Skin epidermis (tissue), 12 donors: Measurements from ENCODE around the gene ATF7IP.
A peak's percentile ranks its signal among the peaks of the same experiment; 100 is the strongest.
"Not testable (repeated sequence)": the region's sequence is repeated elsewhere in the genome, so short reads cannot be mapped to it uniquely, and the experiment has no call there.

Experiments
- H3K27ac ChIP-seq, 21 experiments: fragments of 200-600 bp; sonication (generic) in 11 of 21; one replicate each; pipeline ENCODE4 v1.5.0; 2020; ENCODE audit warnings: mild to moderate bottlenecking in 3 of 21, inconsistent platforms in 2 of 21, moderate library complexity in 2 of 21
- H3K4me3 ChIP-seq, 7 experiments: fragments of 200-600 bp; sonication (generic) in 2 of 7; one replicate each; pipeline ENCODE4 v1.5.0; 2020; ENCODE audit warnings: inconsistent platforms in 2 of 7, mild to moderate bottlenecking in 2 of 7, moderate library complexity in 1 of 7

The ATF7IP gene

DNA sequence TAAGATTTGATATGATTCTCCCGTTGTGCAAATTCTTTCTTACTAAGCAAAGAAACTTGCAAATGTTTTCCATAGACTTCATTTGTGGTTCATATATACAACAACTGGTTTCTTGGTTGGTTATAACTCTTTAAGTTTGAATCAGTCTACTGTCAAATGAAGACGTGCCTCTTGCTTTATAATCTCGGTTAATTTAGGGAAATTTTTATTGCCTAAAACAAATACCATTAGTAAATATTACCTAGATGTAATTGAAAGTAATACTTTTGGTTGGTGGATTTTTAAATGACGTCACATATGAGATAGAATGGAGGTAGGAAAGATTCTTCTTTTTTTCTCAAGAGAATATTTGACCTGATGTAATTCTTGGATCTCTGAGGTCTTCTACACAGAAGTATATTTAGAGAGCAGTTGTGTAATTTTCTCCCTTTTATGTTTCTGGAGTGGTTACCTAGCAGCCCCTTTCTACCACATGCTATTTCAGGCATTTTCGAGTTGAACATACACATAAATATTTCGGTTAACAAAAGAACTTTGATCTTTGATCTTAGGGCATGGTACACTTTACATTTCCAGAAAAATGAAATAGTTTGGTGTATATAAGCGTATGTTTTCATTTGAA, 1.7 kb downstream of the ATF7IP start:
- Histone ChIP-seq H3K27ac (peak overlapping the region in 20 of 21 experiments; percentile 80 to 99 (median 94)), H3K4me3 (peak overlapping the region; percentile 49 to 66 (median 59))

DNA sequence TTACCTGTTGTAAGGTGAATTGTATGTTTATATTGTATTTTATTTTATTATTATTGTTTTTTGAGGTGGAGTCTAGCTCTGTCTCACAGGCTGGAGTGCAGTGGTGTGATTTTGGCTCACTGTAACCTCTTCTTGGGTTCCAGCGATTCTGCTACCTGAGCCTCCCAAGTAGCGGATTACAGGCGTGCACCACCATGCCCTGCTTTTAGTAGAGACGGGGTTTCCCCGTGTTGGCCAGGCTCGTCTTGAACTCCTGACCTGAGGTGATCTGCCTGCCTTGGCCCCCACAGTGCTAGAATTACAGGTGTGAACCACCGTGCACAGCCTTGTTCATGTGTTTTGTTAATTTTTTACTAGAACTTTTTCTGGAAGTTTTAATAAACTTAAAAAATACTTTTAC, 3.8 kb downstream of the ATF7IP start:
- Histone ChIP-seq H3K27ac (peak overlapping the region in 6 of 21 experiments; percentile 18 to 98 (median 97)), H3K4me3 (no peak overlapping the region)

DNA sequence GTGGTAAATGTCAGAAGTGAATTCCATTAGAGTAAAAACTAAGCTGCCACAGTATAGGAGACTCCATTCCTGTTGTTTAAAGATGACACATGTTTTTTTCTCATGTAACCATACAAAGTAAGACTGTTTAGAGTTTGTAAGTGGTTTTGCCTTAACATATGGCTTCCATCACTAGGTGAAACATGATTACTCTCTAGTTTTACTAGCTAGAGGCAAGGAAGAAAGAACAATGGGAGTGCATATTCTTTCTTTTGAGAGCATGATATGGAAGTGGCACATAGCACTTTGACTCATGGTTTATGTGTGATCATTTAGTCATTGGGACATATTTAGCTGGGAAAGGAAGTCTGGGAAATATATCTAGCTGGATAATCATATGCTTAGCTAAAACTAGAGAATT, 7.7 kb downstream of the ATF7IP start:
- Histone ChIP-seq H3K27ac (peak overlapping the region in 7 of 21 experiments; percentile 7 to 41 (median 16)), H3K4me3 (no peak overlapping the region)

DNA sequence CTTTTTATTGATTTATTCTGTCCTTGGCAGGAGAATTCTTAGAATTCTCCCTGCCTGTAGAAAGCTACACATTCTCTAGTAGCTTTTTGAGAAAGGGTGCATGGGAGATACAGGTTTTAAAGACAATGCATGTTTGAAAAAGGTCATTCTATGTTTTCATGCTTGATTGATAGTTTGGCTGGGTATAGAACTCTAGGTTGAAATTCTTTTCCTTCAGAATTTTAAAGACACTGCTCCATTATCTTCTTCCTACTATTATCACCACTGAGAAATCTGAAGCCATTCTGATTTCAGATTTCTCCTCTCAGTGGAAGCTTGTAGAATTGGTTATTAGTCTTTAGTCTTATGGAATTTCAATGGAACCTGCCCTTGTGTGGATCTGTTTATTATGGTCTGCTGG, 14.0 kb downstream of the ATF7IP start:
- H3K4me3 ChIP-seq: no peak overlapping the region

DNA sequence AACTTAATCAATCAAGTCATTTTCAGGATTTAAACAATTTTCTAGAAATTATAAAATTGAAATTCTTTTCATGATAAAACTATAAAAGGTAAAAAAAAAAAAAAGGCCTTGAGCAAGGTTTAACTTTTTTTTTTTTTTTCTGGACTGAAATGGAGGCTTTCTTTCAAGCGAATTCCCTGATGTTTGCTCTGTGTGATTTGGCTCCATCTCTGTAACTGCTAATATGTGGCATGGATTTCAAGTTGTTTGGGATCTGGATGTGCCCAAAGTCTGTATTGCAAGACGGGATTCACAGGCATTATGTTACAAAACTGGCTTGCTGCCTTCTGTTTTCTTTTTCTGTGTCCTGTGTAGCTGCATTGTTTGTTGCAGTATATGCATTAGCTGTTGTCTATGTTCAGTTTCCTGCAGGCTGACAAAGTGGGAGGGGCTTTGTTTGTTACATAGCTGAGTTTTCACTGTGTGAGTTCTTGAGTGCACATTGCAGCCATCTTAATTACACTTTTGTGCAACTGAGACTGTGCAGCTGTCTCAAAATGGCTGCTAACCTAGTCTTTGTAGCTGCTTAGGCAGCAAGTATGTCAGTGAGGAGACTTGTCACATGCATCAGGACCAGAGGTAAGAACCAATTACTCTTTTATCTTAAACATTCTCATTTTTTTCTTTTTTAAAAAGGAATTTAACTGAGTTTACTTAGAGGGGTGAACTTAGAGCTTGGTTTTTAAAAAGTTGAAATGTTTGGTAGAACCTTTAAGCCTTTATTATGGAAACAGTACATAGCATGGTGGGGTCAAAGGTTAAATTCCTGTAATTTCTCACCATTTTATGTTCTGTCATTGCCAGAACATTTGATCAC, 19.5 kb downstream of the ATF7IP start:
- peak overlapping the region in 4 of 7 experiments; percentile 9 to 26 (median 12) for H3K4me3 ChIP-seq
- peak overlapping the region in 20 of 21 experiments; percentile 22 to 86 (median 66) for H3K27ac ChIP-seq

More for the DNA sequence above, 14.0 kb downstream of the ATF7IP start:
- H3K27ac ChIP-seq: no peak overlapping the region

DNA sequence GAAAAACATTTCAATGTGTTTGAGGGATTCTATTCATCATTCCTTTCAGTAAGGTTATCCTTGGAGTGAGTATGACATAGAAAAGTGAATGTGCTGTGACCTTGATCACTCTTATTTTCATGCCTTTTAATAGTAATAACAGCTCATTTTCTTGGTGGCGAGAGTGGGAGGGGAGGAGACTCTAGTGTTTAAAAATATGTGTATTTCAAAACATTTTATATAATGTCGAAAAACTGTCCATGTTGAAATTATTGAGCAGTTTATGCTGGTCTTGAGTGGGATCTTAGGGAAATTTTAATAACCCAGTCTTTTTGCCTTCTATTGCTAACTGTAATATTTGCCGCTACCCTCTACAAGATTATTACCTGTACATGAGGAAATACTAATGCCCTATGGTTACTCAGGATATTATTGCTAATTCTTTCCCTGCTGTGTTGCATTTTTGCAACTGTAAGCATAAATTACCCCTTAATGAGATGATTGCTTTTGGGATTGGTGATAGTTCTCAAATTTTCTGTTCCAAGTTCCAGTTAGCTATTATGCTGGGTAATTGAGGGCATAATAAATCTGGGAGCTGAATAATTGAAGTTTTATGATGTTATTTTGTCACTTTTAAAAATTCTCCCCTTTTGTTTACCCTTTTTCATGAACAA, 21.9 kb downstream of the ATF7IP start:
- peak overlapping the region in 7 of 21 experiments; percentile 49 to 86 (median 77) for H3K27ac ChIP-seq
- no peak overlapping the region for H3K4me3 ChIP-seq

DNA sequence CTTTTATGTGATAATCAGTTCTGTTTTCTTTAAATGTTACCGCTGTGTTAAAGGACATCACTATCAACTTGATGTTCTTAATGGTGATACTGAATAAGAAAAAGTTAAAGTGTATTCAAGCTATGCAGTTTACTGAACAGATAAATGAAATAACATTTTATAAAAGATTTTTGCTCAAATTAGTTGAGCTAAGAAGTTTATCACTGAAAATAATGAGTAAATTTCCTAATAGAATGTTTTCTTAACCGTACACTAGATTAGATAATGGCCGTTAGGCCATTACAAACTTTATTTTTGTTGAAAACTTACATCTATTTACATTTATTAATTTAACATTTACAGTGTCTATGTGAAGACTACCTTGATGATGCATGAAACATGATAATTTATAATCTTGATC, 25.0 kb downstream of the ATF7IP start:
- Histone ChIP-seq H3K4me3 (no peak overlapping the region), H3K27ac (peak overlapping the region in 12 of 21 experiments; percentile 10 to 70 (median 22))

DNA sequence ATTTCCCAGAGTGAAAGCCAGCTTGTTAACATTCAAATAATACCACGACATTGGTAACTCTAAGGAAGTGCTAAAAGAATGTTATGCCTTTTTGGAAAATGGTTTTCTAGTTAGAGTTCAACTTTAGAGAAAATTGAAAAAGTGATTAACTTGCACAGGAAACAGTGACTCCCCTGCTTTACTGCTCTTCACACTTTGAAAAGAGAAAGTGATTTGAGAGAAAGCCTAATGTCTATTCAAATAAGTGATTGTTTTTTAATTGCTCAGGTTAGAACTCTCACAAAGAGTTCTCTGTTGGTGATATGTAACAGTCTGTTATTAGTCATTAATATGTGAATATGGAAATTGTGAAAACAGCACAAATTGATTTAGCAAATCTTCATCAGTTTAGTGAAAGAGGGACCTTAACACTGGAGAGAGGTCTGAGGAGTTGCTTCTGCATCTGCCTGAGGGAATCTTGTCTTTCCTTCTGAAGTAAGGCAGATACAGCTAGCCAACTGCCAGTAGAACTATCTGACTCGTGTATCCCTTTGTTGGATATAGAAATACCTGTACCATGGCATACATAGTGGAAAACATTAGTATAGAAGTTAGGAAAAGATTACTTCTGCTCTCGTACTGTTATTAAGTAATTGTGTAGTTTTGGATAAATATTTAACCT, 25.5 kb downstream of the ATF7IP start:
- H3K27ac ChIP-seq: peak overlapping the region in 12 of 21 experiments; percentile 10 to 70 (median 24)
- H3K4me3 ChIP-seq: no peak overlapping the region

DNA sequence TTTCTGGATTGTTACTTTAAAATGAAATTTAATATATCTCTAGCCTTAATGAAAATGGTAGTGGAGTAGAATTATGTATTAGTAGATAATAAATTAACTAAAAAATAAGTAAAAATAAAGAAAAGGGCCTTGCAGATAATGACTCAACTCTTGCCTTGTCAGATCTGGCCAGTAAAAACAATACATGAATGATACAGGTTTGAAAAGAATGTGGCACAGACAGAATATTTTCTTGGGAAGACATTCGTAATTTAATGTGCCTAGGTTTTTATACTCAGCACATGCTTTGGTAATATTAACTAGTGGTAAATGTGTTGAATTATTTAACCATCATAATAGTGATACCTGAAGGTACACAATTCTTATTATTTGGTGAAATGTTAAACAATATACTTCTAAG, 28.3 kb downstream of the ATF7IP start:
- Histone ChIP-seq H3K27ac (peak overlapping the region in 13 of 21 experiments; percentile 9 to 80 (median 62)), H3K4me3 (no peak overlapping the region)

DNA sequence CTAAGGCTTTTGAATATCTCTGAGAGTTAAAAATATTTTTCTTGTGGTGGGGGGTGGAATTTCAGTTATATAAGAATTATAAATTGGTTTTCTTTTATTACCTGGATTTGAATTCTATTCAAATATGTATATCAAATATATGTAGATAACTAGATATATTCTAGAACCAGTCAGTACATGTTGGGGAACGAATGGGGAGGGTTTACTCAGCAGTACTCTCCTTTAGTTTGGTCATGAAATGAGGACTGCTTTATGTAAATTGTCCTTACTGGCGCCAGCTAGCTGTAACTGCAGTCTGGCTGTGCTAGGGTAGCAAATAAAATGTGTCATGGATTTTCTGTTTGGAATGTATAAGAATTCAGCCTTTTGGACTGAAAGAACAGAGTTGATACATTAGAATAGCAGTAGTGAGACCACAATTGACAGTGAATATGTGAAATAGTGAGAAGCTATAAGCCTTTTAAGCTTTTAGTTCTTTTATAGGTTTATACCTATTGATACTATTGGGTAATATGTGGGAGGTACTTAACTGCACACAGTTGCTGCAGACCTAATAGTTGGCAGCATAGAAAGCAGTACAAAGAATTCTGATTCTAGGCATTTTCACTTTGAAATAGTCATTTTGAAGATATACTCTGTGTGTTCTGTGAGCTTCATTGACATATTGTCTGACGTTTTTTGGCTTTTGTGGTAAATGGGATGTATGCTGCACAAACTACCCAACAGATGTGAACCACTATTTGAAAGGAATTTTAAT, 29.0 kb downstream of the ATF7IP start:
- peak overlapping the region in 17 of 21 experiments; percentile 9 to 80 (median 49) for H3K27ac ChIP-seq
- peak overlapping the region in 1 of 7 experiments; percentile 3 for H3K4me3 ChIP-seq

DNA sequence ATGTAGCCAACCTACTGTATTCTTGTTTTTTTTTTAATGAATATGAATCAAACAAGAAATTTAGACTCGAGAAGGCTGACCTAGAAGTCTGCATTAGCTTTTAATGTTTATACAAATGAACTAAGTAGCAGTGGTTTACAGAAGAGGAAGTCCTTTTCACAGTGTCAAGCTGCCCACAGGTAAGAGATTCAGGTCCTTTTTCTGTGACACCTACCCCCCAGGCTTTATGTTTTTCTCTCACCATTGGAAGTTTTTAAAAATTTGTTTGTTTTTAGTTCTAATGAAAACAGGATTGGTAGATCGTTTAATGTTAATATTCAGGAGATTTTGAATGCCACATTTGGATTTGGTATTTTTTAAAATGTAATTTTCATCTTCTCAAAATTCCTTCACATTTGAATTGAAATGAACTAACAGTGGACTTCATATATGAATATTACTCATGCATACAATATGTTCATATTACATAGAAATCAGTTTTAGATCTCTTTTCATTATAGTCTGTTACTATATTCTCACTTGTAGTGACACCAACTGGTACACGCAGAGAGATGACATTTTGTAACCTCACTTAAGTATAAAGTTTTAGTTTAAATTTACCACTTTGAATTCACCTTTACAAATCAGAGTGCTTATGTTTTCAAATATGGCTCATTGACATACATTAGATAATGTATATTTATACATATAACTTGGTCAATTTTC, 29.7 kb downstream of the ATF7IP start:
- H3K27ac ChIP-seq: peak overlapping the region in 16 of 21 experiments; percentile 2 to 80 (median 46)
- H3K4me3 ChIP-seq: peak overlapping the region in 1 of 7 experiments; percentile 3

DNA sequence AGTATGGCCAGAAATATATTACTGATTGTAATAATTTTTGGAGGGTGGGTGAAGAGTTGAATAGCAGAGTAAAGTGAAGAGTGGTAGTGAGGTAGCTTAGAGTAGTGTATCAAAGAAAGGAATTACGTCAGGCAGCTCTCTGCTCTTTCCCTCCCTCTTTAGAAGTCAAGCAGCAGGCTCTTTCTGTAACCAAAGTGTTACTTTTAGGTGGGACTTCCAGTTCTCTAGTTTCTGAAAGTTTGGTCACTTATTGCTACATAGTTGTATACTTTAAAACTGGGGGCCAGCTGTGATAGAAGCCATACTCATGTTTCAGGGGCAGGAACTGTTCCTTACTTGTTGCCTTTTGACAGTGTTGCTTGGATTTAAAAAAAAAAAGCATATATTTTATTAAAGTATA, 30.6 kb downstream of the ATF7IP start:
- peak overlapping the region in 9 of 21 experiments; percentile 0 to 80 (median 22) for H3K27ac ChIP-seq
- H3K4me3 ChIP-seq: no peak overlapping the region

DNA sequence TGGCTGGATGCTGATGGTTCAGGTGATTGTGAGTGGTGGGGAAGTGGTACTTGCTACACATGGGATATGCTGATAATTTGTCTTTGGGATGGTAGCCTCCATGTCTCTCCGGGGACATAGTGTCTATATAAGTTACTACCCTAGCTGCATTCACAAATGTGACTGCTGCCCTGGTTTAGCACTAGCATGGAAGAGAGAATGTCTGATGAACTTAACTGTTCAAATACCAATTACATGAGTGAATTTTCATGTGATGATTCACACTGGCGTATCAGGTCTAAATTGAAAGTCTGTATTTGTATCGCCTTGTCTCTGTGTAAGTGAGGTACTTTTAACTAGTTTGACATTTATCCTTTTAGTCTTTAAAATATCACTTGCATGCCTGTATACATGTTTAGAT, 34.4 kb downstream of the ATF7IP start:
- Histone ChIP-seq H3K27ac (peak overlapping the region in 5 of 21 experiments; percentile 7 to 44 (median 34)), H3K4me3 (no peak overlapping the region)

DNA sequence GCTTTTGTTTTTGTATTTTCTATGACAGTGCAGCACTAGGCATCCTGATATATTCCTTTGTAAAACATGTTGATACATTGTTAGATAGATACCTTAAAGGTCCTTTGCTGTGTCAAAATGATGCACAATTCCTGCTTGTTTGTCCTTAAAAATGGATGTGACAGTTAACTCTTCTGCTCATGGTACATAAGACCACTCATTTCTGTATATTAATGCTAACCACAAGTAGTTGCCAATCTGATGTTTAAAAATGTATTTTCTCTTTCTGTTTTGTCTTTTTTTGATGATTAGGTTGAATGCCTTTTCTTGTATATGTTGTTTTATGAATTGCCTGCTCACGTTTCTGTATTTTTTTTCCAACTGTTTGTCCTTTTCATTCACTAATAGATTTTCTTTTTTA, 35.1 kb downstream of the ATF7IP start:
- H3K27ac ChIP-seq: peak overlapping the region in 6 of 21 experiments; percentile 3 to 44 (median 22)
- H3K4me3 ChIP-seq: no peak overlapping the region

DNA sequence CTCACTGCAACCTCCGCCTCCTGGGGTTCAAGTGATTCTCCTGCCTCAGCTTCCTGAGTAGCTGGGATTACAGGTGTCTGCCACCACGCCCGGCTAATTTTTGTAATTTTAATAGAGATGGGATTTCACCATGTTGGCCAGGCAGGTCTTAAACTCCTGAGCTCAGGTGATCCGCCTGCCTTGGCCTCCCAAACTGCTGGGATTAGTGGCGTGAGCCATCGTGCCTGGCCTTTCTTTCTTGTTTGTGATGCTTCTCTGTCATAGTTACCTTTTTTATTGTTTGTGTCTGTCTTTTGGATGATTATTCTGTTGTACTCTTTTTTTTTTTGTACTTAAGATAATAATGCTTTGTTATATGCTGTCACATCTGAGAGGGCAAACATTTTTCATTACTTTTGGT, 35.8 kb downstream of the ATF7IP start:
- H3K4me3 ChIP-seq: not testable (repeated sequence)
- peak overlapping the region in 5 of 21 experiments; percentile 5 to 44 (median 29) for H3K27ac ChIP-seq

DNA sequence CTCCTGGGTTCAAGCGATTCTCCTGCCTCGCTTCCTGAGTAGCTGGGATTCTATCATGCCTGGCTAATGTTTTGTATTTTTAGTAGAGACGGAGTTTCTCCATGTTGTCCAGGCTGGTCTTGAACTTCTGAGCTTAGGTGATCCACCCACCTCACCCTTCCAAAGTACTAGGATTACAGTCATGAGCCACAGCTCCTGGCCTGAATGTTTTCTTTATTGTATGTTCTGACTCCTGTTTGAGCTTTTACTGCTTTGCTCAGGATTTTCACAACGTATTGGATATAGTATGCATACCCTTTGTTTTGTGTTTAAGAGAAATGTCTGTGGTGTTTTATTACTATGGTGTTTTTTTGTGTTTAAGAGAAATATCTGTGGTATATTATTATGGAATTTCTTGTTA, 37.2 kb downstream of the ATF7IP start:
- H3K4me3 ChIP-seq: no peak overlapping the region
- peak overlapping the region in 7 of 21 experiments; percentile 2 to 55 (median 30) for H3K27ac ChIP-seq

DNA sequence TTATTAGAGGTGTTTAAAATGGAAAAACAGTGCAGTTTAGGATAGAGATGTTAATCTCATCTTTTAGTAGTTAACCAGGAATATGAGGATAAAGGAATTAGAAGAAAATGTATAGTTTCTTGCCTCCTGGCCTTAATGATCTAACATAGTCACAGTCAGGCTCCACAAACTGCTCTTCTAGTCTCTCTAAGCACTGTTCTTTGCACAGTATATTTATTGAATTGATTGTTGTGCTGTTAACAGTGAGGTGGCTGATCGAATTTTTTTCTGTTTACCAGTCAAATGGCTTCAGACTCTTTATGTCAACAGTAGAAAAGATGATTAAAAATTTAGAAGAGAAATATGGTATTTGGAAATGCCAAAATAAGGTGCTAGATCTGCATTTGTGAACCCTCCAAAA, 37.8 kb downstream of the ATF7IP start:
- H3K4me3 ChIP-seq: no peak overlapping the region
- H3K27ac ChIP-seq: peak overlapping the region in 8 of 21 experiments; percentile 7 to 55 (median 39)

DNA sequence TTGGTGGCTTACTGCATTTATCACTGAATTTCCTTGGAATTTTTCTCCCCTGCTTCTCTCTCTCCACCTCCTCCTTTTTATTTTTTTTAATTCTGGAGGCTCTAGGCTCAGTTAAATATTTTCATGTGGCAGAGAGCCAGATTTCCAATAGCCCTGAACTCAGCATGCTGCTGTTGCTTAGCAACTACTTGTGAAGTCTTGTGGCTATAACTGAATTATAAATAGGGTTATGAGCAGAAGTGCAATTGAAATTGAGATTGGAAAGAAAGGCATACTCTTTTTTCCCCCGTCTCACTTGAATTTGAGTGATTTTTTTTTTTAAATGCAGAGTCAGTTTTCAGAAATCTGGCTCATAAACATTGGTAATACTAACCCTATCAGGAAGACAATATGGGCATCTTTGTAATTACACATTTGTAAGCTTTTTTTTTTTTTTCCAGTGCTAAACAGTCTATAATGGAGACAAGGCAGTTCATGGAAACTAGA, 38.3 kb downstream of the ATF7IP start:
- H3K4me3 ChIP-seq: no peak overlapping the region
- peak overlapping the region in 8 of 21 experiments; percentile 7 to 55 (median 39) for H3K27ac ChIP-seq
